Cardiac muscle cell (in vitro differentiated cells and primary cell): ENCODE measurements around the gene MYH7. TPM values are rescaled to one million over a fixed set of nuclear protein-coding genes. Genes with fewer than 3 reads are reported as not detected.

Experiments
- DNase-seq, 2 donors: peaks; one replicate each; pipeline versions ENCODE4 v3.0.0 to v3.0.0-alpha.2; 2010 to 2017; ENCODE audit warnings: low read depth in 1 of 2, low spot score in 1 of 2
- H3K27ac ChIP-seq: fragments of 200-600 bp; sonication (generic); 2 replicates; pipeline ENCODE4 v1.5.1; 2016
- H3K27me3 ChIP-seq: fragments of 200-600 bp; sonication (generic); 2 replicates; pipeline ENCODE4 v1.6.0; 2016; ENCODE audit warnings: control low read depth
- H3K36me3 ChIP-seq: fragments of 200-600 bp; sonication (generic); 2 replicates; pipeline ENCODE4 v1.5.1; 2016; ENCODE audit warnings: control low read depth
- H3K4me1 ChIP-seq: fragments of 200-600 bp; sonication (generic); 2 replicates; pipeline ENCODE4 v1.8.1; 2017; ENCODE audit warnings: low read depth, mild to moderate bottlenecking, mixed run types
- H3K4me3 ChIP-seq: fragments of 200-600 bp; sonication (generic); 2 replicates; pipeline ENCODE4 v1.5.1; 2016; ENCODE audit warnings: mild to moderate bottlenecking
- H3K9me3 ChIP-seq: fragments of 200-600 bp; sonication (generic); 2 replicates; pipeline ENCODE4 v1.5.1; 2017; ENCODE audit warnings: low read depth, mild to moderate bottlenecking, control low read depth
- CTCF ChIP-seq: IDR thresholded peaks from 2 replicates; pipeline ENCODE4 v1.5.1; 2012; ENCODE audit warnings: low read depth, mild to moderate bottlenecking, low read length
- polyA plus RNA-seq: library from polyadenylated mRNA; unstranded; fragments of >200 nt; fragmentation: Nextera tagmentation; extraction: Ambion mirVana; gene quantifications from 2 replicates; pipeline ENCODE4 v1.2.1, GENCODE V29; 2016
- total RNA-seq: library from RNA; depleted of rRNA; stranded (reverse); fragments of >200 nt; gene quantifications from 2 replicates; pipeline ENCODE4 v1.2.3, GENCODE V29; 2016

Gene MYH7
- total and polyA plus RNA-seq, 2 experiments from 2014 or later, result 82.8 to 117 TPM

- H3K36me3 ChIP-seq, result no peaks in the 10 kb centered on the region
- H3K27me3 ChIP-seq, result no peaks in the 10 kb centered on the region
- no peak for TF ChIP-seq CTCF
- H3K4me1 ChIP-seq, result peaks cover 16% of the 10 kb centered on the region
- no peak overlapping the region for H3K4me3 ChIP-seq
- no peak for DNase-seq
- no peaks in the 10 kb centered on the region for H3K9me3 ChIP-seq
- H3K27ac ChIP-seq, result peak overlapping the region; percentile 82
Observed at GRCh38 chr14:23454445-23454856, 19.0 kb upstream of the MYH7 start.

GRCh38 chr14:23452237-23452636 lies 16.8 kb upstream of the MYH7 start:
- no peak for DNase-seq
- no peaks in the 10 kb centered on the region for H3K27me3 ChIP-seq
- no peaks in the 10 kb centered on the region for H3K36me3 ChIP-seq
- peaks cover 30% of the 10 kb centered on the region for H3K4me1 ChIP-seq
- no peak overlapping the region for H3K27ac ChIP-seq
- no peaks in the 10 kb centered on the region for H3K9me3 ChIP-seq
- H3K4me3 ChIP-seq, result no peak overlapping the region
- no peak for TF ChIP-seq CTCF

- peaks cover 49% of the 10 kb centered on the region for H3K4me1 ChIP-seq
- no peaks in the 10 kb centered on the region for H3K36me3 ChIP-seq
- no peak overlapping the region for H3K4me3 ChIP-seq
- no peaks in the 10 kb centered on the region for H3K9me3 ChIP-seq
- no peak for DNase-seq
- H3K27me3 ChIP-seq, result no peaks in the 10 kb centered on the region
- no peak for TF ChIP-seq CTCF
- peak overlapping the region; percentile 72 for H3K27ac ChIP-seq
Observed at GRCh38 chr14:23450379-23450778, 14.9 kb upstream of the MYH7 start.

- Histone ChIP-seq H3K4me1 (peaks cover 53% of the 10 kb centered on the region), H3K9me3 (no peaks in the 10 kb centered on the region), H3K4me3 (no peak overlapping the region), H3K27me3 (no peaks in the 10 kb centered on the region), H3K36me3 (no peaks in the 10 kb centered on the region), H3K27ac (peak overlapping the region; percentile 72)
- TF ChIP-seq CTCF, result no peak
- DNase-seq, result no peak
Observed at GRCh38 chr14:23449314-23449713, 13.9 kb upstream of the MYH7 start.

- Histone ChIP-seq H3K36me3 (no peaks in the 10 kb centered on the region), H3K4me1 (peaks cover 62% of the 10 kb centered on the region), H3K27me3 (no peaks in the 10 kb centered on the region), H3K4me3 (no peak overlapping the region), H3K27ac (peak overlapping the region; percentile 100), H3K9me3 (no peaks in the 10 kb centered on the region)
- TF ChIP-seq CTCF, result no peak
- DNase-seq, result no peak
Observed at GRCh38 chr14:23447361-23448350, 12.2 kb upstream of the MYH7 start.
